NCI-H146 (cell line): ENCODE results near the gene ABI3BP.
"Not testable (repeated sequence)": the region's sequence is repeated elsewhere in the genome, so short reads cannot be mapped to it uniquely, and the experiment has no call there.

Source experiments
- DNase-seq: peaks from one replicate; lab custom pipeline; 2025; lab: John Stamatoyannopoulos, UW

ABI3BP gene, protein sequence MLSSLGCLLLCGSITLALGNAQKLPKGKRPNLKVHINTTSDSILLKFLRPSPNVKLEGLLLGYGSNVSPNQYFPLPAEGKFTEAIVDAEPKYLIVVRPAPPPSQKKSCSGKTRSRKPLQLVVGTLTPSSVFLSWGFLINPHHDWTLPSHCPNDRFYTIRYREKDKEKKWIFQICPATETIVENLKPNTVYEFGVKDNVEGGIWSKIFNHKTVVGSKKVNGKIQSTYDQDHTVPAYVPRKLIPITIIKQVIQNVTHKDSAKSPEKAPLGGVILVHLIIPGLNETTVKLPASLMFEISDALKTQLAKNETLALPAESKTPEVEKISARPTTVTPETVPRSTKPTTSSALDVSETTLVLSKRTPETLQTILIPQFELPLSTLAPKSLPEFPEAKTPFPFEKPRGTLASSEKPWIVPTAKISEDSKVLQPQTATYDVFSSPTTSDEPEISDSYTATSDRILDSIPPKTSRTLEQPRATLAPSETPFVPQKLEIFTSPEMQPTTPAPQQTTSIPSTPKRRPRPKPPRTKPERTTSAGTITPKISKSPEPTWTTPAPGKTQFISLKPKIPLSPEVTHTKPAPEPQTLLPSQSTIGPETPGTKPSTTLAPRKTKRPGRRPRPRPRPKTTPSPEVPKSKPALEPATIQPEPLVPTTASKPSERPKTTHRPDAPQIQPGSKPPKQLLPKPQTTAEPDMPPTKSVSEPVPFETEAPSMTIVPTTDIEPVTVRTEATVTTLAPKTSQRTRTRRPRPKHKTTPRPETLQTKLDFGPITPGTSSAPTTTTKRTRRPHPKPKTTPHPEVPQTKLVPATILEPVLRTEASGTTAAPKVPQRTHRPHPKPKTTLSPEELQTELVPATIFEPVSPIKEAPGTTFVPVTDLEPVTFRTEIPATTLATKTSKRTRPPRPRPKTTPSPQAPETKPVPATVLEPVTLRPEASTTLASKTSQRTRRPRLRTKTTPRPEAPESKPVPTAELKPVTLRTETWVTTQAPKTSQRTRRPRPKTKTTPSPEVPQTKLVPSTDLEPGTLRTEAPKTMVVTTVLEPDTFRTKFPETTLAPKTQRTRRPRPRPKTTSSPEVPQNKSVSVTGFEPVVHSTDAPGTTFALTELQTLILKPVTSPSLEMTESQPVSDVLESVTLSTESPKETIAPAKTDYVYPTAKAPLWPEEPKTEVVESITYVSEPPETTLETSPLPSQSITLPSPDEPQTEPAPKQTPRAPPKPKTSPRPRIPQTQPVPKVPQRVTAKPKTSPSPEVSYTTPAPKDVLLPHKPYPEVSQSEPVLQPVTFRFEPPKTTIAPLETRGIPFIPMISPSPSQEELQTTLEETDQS (N-terminal part only)

GRCh38 chr3:100993309-100993708, at the start of gene ABI3BP:
Gene ABI3BP, minus strand, starts transcription at chr3:100993421. Its CDS starts 37 bp downstream, at chr3:100993384.
- no peak for DNase-seq

DNA sequence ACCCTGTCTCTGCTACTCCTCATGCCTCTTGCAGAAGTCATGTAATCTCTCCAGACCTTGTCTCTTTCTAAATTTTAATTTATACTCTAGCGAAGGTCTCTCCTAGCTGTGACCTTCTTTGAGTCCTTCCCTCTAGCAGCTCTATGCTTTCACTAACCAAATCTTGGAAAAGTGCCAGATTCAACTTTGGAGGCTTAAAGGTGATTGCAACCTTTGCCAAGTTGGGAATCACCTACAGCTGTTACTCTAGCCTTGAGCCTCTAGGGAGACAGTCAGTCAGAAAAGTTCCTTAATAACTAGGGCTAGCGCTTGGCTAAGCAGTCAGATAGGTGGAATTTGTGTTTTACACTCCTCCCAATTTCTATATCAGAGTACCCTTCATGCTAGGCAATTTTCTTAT, 46.1 kb upstream of the ABI3BP start:
- DNase-seq: no peak

GRCh38 chr3:101038880-101039279, 45.7 kb upstream of the ABI3BP start:
- no peak for DNase-seq

DNA sequence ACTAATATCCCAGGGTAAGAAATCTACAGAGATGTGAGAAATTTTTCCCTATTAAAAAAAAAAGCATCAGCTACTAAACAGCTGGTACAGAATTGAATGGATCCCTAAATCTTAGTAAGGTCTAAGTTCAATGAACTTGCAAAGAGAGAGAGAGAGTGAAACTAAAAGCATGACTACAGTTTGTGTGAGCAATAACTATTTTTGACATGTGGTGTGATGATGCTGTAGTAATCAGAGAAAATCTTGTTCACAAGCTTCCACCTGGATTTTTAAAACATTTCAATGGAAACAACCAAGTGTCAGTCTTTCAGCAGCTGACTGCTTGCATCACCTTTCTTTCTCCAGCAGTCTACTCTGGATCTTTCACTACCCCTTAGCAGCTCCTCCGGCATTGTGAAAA, 45.2 kb upstream of the ABI3BP start:
- DNase-seq: no peak

GRCh38 chr3:101037613-101038012, 44.4 kb upstream of the ABI3BP start:
- DNase-seq: no peak

DNA sequence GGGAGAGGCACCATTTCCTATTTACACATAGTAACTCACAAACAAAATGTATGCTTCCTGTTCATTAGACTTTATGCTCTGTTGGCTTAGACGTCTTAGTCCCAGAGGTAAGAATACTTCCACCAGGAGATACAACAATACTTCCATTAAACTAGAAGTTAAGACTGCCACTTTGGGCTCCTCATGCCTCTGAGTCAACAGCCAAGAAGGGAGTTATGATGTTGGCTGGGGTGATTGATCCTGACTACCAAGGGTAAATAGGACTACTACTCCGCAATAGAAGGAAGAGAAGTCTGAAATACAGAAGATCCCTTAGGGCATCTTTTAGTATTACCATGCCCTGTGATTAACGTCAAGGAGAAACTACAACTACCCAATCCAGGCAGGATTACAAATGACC, 43.5 kb upstream of the ABI3BP start:
- DNase-seq: no peak

GRCh38 chr3:101036213-101036618, 43.0 kb upstream of the ABI3BP start:
- no peak for DNase-seq

DNA sequence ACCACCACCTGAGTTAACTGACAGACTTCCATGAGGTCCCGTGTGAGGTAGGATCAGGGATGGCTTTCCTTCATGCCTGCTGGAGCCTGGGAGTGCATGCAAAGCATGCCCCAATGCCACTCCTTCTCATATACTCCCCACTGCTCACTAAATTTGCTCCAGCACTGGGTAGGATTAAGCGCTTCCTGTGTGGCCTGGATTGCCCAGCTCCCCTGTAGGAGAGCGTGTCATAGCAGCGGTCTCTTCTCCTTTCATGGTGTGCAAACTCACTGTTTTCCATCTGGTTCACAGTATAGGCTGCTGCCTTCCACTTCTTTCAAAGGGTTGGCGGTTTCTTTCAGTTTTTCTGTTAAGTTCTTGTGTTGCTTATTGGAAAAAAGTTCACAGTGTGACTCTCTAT, 34.1 kb upstream of the ABI3BP start:
- no peak for DNase-seq

GRCh38 chr3:101026881-101027280, 33.7 kb upstream of the ABI3BP start:
- no peak for DNase-seq

- no peak for DNase-seq
Observed at GRCh38 chr3:101026244-101026643, 33.0 kb upstream of the ABI3BP start.

- DNase-seq: no peak
Observed at GRCh38 chr3:101020351-101021015, 27.3 kb upstream of the ABI3BP start.

DNA sequence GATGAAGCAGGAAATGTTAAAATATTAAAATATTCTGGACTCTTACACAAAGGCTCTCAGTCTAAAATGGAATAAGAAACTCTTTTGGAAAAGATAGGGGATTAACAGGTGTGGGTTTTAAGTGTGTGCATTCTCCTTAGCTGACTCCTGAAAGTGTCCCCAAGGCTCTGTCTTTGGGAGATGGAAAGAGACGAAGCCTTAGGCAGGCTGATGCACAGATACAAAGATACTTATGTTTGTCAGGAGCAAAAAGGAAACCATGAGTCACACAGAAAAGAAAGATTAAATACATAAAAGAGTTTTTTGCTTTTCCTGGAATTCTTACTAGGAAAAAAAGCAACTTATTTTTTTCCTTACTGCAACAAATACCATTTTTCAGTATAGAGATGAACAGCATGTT, 23.8 kb upstream of the ABI3BP start:
- DNase-seq: no peak

DNA sequence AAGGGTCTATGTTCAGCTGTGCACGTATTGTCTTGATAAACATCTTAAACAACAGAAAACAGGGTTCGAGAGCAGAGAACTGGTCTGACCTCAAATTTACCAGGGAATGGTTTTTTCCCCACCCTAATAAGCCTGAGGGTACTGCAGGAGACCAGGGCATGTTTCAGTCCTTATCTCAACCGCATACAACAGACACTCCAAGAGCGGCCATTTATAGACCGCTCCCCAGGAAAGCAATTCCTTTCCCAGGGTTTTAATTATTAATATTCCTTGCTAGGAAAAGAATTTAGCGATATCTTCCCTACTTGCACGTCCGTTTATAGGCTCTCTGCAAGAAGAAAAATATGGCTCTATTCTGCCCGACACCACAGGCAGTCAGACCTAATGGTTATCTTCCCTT, 19.1 kb upstream of the ABI3BP start:
- not testable (repeated sequence) for DNase-seq

DNA sequence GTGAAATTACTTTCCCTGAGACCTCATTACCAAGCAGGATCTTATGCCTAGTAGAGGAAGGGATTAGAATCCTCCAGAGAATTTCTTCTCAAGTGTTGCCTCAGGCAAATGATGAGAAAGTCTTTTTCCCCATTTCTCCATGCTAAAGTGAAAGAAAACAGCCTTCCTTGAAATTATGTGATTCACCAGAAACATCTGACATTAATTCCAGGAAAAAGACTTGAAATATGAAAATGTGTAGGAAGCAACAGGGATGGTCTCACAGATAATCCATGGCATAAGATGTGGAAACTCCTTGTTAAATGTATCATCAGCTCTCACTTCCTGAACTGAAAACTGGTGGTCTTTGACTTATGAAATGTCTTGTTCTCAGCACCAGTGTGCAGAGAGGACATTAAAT, 17.9 kb upstream of the ABI3BP start:
- no peak for DNase-seq

DNA sequence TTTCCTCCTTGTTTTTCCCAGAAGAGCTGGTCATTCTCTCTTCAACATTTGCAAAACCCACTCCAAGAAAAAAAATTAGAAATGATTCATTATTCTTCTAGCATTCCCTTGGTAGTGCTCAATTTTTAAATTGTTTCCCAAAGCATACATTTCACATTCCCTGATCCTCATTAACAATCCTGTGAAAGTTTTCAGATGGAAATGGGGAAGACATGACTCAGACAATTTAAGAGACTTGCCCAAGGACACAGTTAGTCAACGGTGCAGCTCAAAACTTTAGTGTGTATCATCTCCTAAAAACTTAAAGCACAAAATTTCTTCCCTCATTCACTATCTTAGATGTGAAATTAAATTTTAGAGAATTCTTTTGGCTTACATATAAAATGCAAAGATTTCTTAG, 17.1 kb upstream of the ABI3BP start:
- DNase-seq: no peak

GRCh38 chr3:101009386-101009785, 16.2 kb upstream of the ABI3BP start:
- no peak for DNase-seq

DNA sequence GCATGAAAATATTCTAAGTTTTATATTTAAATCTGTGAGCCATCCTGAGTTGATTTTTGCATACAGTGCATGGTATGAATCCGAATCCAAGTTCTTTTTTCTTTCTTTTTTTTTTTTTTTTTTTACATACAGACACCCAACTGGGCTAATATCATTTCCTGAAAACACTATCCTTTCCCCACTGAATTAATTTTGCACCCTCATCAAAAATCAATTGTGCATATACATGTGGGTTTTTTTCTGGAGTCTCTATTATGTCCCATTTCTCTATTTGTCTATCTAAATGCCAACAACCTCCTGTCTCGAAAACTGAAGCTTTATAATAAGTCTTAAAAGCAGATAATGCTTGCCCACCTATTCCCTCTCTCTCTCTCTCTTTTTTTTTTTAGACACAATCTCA, 5.9 kb upstream of the ABI3BP start:
- no peak for DNase-seq

- DNase-seq: no peak
Observed at GRCh38 chr3:100994809-100995208, 1.6 kb upstream of the ABI3BP start.

DNA sequence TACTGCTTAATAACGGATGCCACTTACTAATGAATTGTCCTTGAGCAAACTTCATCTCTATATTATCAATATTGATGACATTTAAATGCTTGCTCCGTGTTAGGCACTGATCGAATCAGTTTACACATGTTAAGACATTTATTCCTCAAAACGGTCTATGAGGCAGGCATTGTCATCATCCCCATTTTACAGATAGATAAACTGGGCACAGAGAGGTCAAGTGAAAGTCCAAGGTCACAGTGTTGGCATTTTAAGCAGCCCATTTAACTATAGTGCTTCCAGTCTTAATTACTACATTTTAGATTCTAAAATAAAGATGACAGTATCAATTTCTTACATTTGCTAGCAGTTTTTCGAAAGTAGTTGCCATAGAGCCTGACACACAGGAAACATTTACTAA, 966 bp upstream of the ABI3BP start:
- DNase-seq: no peak

- no peak for DNase-seq
Observed at GRCh38 chr3:100992231-100993012, 799 bp downstream of the ABI3BP start.

GRCh38 chr3:100988080-100988479, 5.1 kb downstream of the ABI3BP start:
- no peak for DNase-seq
